ENCODE measurements around the gene ZBTB18.

The ZBTB18 gene

GRCh38 chr1:244064621-244065020, 13.5 kb downstream of the ZBTB18 start:
- no peak for DNase-seq

GRCh38 chr1:244065063-244065793, 14.1 kb downstream of the ZBTB18 start:
- DNase-seq = no peak

GRCh38 chr1:244065960-244066388, 14.9 kb downstream of the ZBTB18 start:
- DNase-seq = no peak

GRCh38 chr1:244066954-244067716, 16.1 kb downstream of the ZBTB18 start:
- no peak for DNase-seq

- DNase-seq = no peak
Measured at GRCh38 chr1:244067893-244068292, 16.8 kb downstream of the ZBTB18 start.

GRCh38 chr1:244068567-244068966, 17.5 kb downstream of the ZBTB18 start:
- DNase-seq = no peak

GRCh38 chr1:244069326-244069898, 18.3 kb downstream of the ZBTB18 start:
- DNase-seq = no peak

GRCh38 chr1:244074559-244075171, 23.6 kb downstream of the ZBTB18 start:
- DNase-seq = no peak

- no peak for DNase-seq
Measured at GRCh38 chr1:244075247-244075722, 24.2 kb downstream of the ZBTB18 start.

- DNase-seq = no peak
Measured at GRCh38 chr1:244076740-244077139, 25.7 kb downstream of the ZBTB18 start.

- DNase-seq = no peak
Measured at GRCh38 chr1:244077473-244078220, 26.6 kb downstream of the ZBTB18 start.

- no peak for DNase-seq
Measured at GRCh38 chr1:244080343-244080929, 29.4 kb downstream of the ZBTB18 start.

- no peak for DNase-seq
Measured at GRCh38 chr1:244082969-244083368, 31.9 kb downstream of the ZBTB18 start.

- no peak for DNase-seq
Measured at GRCh38 chr1:244083383-244083943, 32.4 kb downstream of the ZBTB18 start.

- no peak for DNase-seq
Measured at GRCh38 chr1:244084763-244085162, 33.7 kb downstream of the ZBTB18 start.

- DNase-seq = no peak
Measured at GRCh38 chr1:244085891-244086290, 34.8 kb downstream of the ZBTB18 start.

GRCh38 chr1:244087021-244087560, 36.0 kb downstream of the ZBTB18 start:
- no peak for DNase-seq

- DNase-seq = no peak
Measured at GRCh38 chr1:244087611-244088010, 36.5 kb downstream of the ZBTB18 start.

GRCh38 chr1:244088161-244088560, 37.1 kb downstream of the ZBTB18 start:
- DNase-seq = no peak

GRCh38 chr1:244089561-244089960, 38.5 kb downstream of the ZBTB18 start:
- DNase-seq = no peak

GRCh38 chr1:244090645-244091044, 39.6 kb downstream of the ZBTB18 start:
- no peak for DNase-seq

Data from NCI-H1417 treated with DMSO at 0.1 percent for 48 hours (cell line).